Right lobe of liver (tissue), 6 donors: ENCODE measurements around the gene TEX261. TPM values are rescaled to one million over a fixed set of nuclear protein-coding genes. Genes with fewer than 3 reads are reported as not detected.
"Not testable (repeated sequence)": the region's sequence is repeated elsewhere in the genome, so short reads cannot be mapped to it uniquely, and the experiment has no call there.

Experiments used
- ATAC-seq, 4 donors: fragments of 200-7000 bp; cut with Tn5 transposase; one replicate each; pipeline ENCODE4 v1.9.1; 2020; ENCODE audit warnings: mild to moderate bottlenecking in 4 of 4, moderate library complexity in 4 of 4
- DNase-seq, 3 donors: peaks; one replicate each; pipeline ENCODE4 v3.0.0-alpha.2; 2020
- H3K27ac ChIP-seq, 3 donors: fragments of 200-600 bp; one replicate each; pipeline ENCODE4 v1.8.0; 2022
- H3K27me3 ChIP-seq, 2 donors: fragments of 200-600 bp; one replicate each; pipeline ENCODE4 v1.8.0; 2022
- H3K36me3 ChIP-seq, 4 donors: fragments of 200-600 bp; sonication (generic) in 1 of 4; one replicate each; pipeline versions ENCODE4 v1.5.1 to v1.8.0; 2017 to 2022; ENCODE audit warnings: control low read depth in 1 of 4
- H3K4me1 ChIP-seq, 4 donors: fragments of 200-600 bp; sonication (generic) in 1 of 4; one replicate each; pipeline versions ENCODE4 v1.5.1 to v1.8.0; 2017 to 2022; ENCODE audit warnings: control low read depth in 1 of 4
- H3K4me3 ChIP-seq, 3 donors: fragments of 200-600 bp; one replicate each; pipeline ENCODE4 v1.8.0; 2022
- H3K9me3 ChIP-seq, 4 donors: fragments of 200-600 bp; sonication (generic) in 1 of 4; one replicate each; pipeline versions ENCODE4 v1.5.1 to v1.8.0; 2017 to 2022; ENCODE audit warnings: control low read depth in 1 of 4
- CTCF ChIP-seq, 4 donors: fragments of 200-600 bp in 3 of 4; fragments of 450-650 bp in 1 of 4; IDR thresholded peaks; one replicate each; pipeline versions ENCODE4 v1.5.1 to v1.8.0; 2016 to 2022; ENCODE audit warnings: antibody characterized with exemption in 4 of 4, mild to moderate bottlenecking in 2 of 4
- POLR2A ChIP-seq: fragments of 450-650 bp; IDR thresholded peaks from one replicate; pipeline ENCODE4 v1.6.1; 2017; ENCODE audit warnings: antibody characterized with exemption, mild to moderate bottlenecking
- WGBS: methylation state at CpG from one replicate; pipeline ENCODE4 v1.1.6; 2018; ENCODE audit warnings: low coverage, low lambda C conversion rate; ENCODE audit not compliant: insufficient coverage; ENCODE audit errors: missing lambda C conversion rate; 5-methylcytosine and 5-hydroxymethylcytosine counted together
- intact Hi-C, 2 donors: fragments of 100-400 bp; cut with DNase I; formaldehyde crosslinking; loops; one replicate each; pipeline versions ENCODE4 v1.11.2 to v1.14.1; 2022
- long read RNA-seq: library from polyadenylated mRNA; unstranded; transcript quantifications from one replicate; pipeline ENCODE4 v2.0.0, GENCODE V29; 2019
- total RNA-seq, 6 experiments: library from RNA; depleted of rRNA in 2 of 6; stranded (reverse); fragments of >200 nt in 2 of 6; fragmentation: NEBNext Ultra II Directional in 3 of 6; extraction: Animal tissue kit (Norgen Biotek cat#: 25700) in 3 of 6; gene quantifications; one replicate each; pipeline versions ENCODE4 v1.1.0 to v1.2.4, GENCODE V29; 2016 to 2023
- donor health status: DM: no; HTN: yes; CAD: no.
- donor health status: DM: no; HTN: no; CAD: no.
- donor health status: DM: no; HTN: no; CAD: no.
- donor health status: DM: no; HTN: yes; CAD: no.
- donor health status: DM: no; HTN: yes; CAD: no.

Gene TEX261
- total RNA-seq, result 10 to 100 TPM; 26.5 to 33.2 (median 27.1) TPM
- long read RNA-seq, partial matches to known transcripts, result 0 of 2 reads
- long read RNA-seq, other reads (novel, unspliced or antisense), result 2 of 2 reads

- TF ChIP-seq POLR2A, result peak; percentile 66
- TF ChIP-seq CTCF (IDR thresholded peaks at IDR 0.05), result peak; percentile 79 to 93 (median 84)
- DNase-seq (peak; percentile 93 to 95 (median 93)), ATAC-seq (peak; percentile 98 to 99 (median 98))
- no peaks in the 10 kb centered on the region for H3K27me3 ChIP-seq
- peaks cover 0 to 6% (median 0%) of the 10 kb centered on the region in 4 donors for H3K36me3 ChIP-seq
- H3K4me3 ChIP-seq, result peak within 1 kb of the TSS; percentile 91 to 99 (median 98)
- H3K4me1 ChIP-seq, result peaks cover 0 to 15% (median 7%) of the 10 kb centered on the region in 4 donors
- H3K27ac ChIP-seq, result peak within 1 kb of the TSS; percentile 50 to 71 (median 62)
- H3K9me3 ChIP-seq, result no peaks in the 10 kb centered on the region
- 0% methylated on average over 17 of the region's 65 CpGs for WGBS
- intact Hi-C loops, result no loop called here
These were observed at the start of gene TEX261 for GRCh38 chr2:70994699-70995425. TSS of gene TEX261 (minus strand) at chr2:70994873. CDS start at chr2:70994757, 116 bp downstream.

GRCh38 chr2:71043531-71044407, 49.1 kb upstream of the TEX261 start:
- no peak for DNase-seq
- 85% methylated on average over 18 of the region's 36 CpGs for WGBS
- TF ChIP-seq POLR2A (no peak), CTCF (IDR thresholded peaks at IDR 0.05) (no peak)

GRCh38 chr2:71042287-71042686, 47.6 kb upstream of the TEX261 start:
- no peaks in the 10 kb centered on the region for H3K36me3 ChIP-seq
- TF ChIP-seq CTCF (IDR thresholded peaks at IDR 0.05), result no peak
- TF ChIP-seq POLR2A, result no peak
- H3K27me3 ChIP-seq, result no peaks in the 10 kb centered on the region
- DNase-seq, result no peak
- no peak overlapping the region for H3K4me3 ChIP-seq
- no peaks in the 10 kb centered on the region for H3K4me1 ChIP-seq
- no peak for ATAC-seq
- H3K9me3 ChIP-seq, result no peaks in the 10 kb centered on the region
- intact Hi-C loops, result no loop called here
- no peak overlapping the region for H3K27ac ChIP-seq
- 53% methylated on average over 4 of the region's 4 CpGs for WGBS

More at GRCh38 chr2:71043531-71044407, 49.1 kb upstream of the TEX261 start:
- H3K9me3 ChIP-seq, result no peaks in the 10 kb centered on the region
- no peak overlapping the region for H3K4me3 ChIP-seq
- H3K4me1 ChIP-seq, result no peaks in the 10 kb centered on the region
- no peaks in the 10 kb centered on the region for H3K36me3 ChIP-seq
- ATAC-seq, result no peak
- no peaks in the 10 kb centered on the region for H3K27me3 ChIP-seq
- H3K27ac ChIP-seq, result no peak overlapping the region
- intact Hi-C loops, result no loop called here

- DNase-seq, intact Hi-C loops, H3K4me1 ChIP-seq, H3K27me3 ChIP-seq, H3K27ac ChIP-seq, H3K36me3 ChIP-seq, H3K4me3 ChIP-seq, H3K9me3 ChIP-seq, ATAC-seq: not testable (repeated sequence)
- WGBS, result 66% methylated on average over 8 of the region's 8 CpGs
These were observed 41.6 kb upstream of the TEX261 start for GRCh38 chr2:71036296-71036695.
